Inflammatory macrophage treated with lipopolysaccharide for 4 hours (primary cell): ENCODE data around the gene ANKRD7.

Experiments used
- DNase-seq: peaks from one replicate; pipeline ENCODE4 v3.0.0-alpha.2; 2020

The ANKRD7 gene, protein sequence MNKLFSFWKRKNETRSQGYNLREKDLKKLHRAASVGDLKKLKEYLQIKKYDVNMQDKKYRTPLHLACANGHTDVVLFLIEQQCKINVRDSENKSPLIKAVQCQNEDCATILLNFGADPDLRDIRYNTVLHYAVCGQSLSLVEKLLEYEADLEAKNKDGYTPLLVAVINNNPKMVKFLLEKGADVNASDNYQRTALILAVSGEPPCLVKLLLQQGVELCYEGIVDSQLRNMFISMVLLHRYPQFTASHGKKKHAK

DNA sequence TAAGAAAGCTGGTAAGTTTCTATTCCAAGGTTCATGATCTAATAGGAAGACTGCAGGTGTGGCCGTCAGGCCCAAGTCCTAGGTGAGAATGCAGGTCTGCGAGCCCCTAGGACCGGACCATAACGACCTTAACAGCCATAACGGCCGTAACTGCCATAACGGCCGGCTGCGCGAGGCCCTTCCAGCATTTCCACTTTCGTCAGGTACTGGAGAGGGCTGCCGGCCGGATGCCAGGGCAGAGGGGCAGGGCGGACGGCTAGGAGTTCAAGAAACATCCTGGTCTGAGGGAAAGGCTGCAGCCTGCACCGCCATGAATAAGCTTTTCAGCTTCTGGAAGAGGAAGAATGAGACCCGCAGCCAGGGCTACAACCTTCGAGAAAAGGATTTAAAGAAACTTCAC is at the start of gene ANKRD7:
Gene ANKRD7, plus strand, starts transcription at position 184 of the 400 bp plus-strand sequence. Its CDS starts 127 bp downstream, at position 311.
- DNase-seq, result no peak

DNA sequence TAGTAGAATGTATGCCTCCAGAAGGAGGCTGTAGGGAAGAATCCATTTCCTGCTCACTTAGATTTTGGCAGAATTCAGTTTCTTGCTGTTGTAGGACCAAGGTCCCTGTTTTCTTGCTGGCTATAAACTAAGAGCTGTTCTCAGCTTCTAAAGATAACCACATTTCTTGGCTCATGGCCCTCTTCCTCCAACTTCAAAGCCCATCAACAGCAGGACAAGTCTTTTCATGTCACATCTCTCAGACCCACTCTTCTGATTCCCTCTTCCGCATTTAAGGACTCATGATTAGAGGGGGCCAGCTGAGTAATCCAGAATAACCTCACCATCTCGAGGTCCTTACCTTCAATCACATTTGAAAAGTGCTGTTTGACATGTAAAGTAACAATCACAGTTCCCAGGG is 48.8 kb upstream of the ANKRD7 start:
- no peak for DNase-seq

DNA sequence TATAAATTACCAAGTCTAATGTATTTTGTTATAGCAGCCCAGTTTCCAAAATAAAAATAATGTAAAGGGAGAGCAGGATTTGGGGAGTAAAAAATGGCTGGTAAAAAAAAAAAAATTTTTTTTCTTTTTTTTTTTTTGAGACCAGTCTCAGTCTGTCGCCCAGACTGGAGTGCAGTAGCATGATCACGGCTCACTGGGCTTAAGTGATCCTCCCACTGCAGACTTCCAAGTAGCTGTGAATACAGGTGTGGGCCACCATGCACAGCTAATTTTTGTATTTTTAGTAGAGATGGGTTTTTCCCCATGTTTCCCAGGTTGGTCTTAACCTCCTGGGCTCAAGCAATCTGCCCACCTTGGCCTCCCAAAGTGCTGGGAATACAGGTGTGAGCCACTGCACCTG is 45.3 kb upstream of the ANKRD7 start:
- no peak for DNase-seq

DNA sequence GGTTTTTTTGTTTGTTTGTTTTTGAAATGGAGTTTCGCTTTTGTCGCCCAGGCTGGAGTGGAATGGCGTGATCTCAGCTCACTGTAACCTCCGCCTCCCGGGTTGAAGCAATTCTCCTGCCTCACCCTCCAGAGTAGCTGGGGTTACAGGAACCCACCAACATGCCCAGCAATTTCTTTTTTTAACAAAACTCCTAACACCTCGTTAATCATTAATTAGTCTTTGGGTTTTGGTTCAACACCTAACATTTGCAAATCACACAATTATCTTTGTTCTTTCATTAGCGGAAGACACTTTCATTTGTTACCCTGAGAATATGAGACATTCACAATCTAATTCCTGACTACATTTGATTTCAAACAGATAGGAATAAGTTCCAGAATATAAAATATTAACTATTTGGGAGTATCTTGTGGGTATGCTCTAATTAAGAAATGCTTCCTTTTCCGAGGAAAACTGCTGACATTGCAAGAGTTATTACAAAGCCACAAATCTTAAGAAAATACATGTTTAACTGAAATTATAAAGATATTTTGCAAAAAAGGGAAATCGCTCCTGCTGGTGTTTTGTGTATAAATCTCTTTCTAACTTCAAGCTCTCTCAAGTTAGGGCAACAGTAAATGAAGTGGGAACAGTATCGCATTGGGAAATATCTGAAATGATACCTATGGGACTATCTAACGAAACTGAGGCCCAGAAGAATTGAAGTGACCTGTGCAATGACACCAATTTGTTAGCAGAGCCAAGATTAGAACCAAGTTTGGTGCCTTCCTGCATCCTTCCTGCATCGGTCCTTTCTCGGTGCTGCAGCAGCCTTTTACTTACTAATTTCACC is 41.7 kb upstream of the ANKRD7 start:
- DNase-seq, result no peak

DNA sequence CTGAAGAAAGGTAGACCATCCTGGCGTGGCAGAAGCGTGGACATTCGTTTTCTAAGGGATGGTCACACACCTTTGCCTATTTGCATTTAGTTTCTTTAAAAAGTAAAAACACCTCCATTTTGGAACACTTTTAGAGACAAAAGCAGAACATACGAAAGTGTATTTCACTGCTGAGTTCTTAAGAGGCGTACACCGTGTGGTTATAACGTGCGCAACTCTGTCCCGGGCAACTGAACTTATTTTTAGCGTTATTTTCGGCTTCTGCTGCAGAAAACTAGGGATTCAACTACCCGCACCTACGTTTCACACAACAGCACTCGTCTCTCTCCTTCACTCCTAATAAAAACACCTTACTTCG is 41.1 kb upstream of the ANKRD7 start:
- DNase-seq, result peak; percentile 17

DNA sequence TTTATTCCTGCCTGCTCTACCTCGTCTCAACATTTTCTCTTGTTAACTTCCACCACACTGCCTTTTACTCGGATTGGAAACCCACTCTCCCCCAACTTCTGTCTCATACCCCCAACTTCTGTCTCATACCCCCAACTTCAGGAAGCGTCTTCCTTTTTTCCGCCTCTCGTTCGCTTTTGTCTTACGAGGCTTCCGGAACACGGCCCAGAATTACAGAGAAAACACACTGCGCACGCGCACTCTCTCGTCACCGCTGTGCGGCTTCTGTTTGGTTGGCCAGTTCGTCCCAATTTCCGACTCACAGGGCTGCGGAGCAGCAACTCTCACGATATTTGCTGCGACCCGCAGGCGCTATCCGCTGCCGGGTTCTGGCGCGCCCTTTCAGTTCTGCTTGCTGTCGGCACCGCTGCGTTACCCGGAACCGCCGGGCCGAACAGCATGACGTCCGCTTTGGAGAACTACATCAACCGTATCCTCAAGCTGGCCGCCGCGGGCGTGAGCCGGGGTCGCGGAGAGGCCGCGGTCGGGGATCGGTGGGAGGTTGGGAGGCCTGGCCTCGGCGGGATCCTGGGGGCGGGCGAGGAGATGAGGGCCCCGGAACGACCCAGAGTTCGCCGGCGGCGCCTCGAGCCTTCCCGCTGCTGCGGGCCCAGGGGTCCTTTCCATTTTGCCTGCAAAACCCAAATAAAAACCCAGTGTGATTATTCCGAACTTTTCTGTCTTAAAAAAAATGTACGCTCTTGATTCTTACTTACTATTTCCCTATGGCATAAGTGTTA is 40.5 kb upstream of the ANKRD7 start, which contains the start of gene LSM8:
Gene LSM8, plus strand, starts transcription at position 379 of the 779 bp plus-strand sequence. Its CDS starts 60 bp downstream, at position 439.
- peak; percentile 99 for DNase-seq

DNA sequence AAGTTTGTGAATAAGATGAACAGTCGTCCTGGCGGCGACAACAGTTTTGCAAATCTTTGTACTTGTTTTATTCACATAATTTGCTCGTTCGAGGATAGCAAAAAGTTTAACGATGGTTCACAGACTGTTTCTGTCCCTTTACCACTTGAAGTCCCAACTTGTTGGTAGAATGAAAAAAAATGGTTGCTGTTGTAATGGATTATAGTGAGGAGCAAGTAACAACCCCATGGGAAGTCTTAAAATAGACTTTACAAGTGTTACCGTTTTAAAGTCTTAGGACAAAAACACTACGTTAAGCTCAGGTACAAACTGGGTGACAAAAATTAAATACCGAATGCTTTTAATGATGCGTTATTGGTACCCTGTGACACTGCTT is 40.0 kb upstream of the ANKRD7 start:
- no peak for DNase-seq

DNA sequence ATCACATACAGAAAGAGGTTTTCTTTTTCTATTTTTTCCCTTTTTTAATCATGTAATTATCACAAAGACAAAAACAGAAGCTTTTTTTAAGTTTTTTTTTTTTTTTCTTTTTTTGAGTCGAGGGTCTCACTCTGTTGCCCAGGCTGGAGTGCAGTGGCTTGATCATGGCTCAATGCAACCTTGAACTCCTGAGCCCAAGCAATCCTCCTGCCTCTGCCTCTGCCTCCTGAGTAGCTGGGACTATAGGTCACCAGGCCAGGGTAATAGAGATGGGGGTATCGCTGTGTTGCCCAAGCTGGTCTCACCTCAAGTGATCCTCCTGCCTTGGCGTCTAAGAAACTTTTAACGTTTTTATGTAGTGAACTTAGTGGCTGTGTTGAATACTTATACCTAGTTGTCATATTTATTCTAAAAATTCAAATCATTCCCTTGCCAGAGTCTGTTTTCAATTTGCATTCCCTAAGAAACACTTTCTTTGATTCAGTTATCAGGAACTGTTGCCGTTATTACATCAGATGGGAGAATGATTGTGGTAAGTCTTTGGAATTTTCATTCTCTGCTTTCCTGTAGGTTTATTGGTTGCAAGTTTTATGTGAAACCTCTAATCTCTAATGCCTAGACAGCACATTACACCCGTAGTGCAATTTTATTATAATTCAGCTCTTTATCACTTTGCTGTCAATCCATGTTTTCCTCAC is 39.2 kb upstream of the ANKRD7 start:
- no peak for DNase-seq

DNA sequence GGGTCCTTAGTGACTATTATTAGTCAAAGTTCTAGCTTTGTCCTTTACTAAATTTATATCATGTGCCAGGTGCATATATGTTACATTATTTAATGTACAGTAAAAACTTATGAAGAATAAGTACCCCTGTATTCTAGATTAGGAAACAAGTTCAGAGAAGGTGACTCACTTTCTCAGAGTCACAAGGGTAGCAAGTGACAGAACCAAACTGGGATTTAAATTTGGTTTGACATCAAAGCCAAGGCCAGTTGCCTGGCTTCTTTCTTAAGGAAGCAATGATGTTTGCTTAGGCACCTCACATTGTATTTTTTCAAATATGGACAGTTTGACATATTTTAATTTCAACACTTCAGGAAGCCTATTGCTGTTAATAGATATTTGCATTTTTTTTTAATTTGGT is 38.0 kb upstream of the ANKRD7 start:
- DNase-seq, result peak; percentile 64

DNA sequence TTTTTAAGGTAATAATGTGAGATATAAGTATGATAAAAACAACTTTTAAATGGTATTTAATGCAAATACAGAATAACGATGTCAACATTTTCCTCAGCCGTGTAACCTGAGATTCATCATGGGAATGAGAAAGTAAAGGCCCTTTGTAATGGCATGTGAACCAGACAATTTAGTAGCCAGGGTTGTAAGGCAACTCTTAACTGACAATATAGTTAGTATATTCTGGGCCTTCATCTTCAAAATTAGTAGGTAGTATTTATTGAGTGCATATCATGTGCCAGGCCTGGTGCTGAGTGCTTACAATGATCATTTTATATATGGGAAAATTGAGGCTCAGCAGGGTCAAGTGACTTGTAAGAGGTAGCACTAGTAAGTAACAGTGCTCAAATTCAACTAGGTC is 29.9 kb upstream of the ANKRD7 start:
- no peak for DNase-seq

DNA sequence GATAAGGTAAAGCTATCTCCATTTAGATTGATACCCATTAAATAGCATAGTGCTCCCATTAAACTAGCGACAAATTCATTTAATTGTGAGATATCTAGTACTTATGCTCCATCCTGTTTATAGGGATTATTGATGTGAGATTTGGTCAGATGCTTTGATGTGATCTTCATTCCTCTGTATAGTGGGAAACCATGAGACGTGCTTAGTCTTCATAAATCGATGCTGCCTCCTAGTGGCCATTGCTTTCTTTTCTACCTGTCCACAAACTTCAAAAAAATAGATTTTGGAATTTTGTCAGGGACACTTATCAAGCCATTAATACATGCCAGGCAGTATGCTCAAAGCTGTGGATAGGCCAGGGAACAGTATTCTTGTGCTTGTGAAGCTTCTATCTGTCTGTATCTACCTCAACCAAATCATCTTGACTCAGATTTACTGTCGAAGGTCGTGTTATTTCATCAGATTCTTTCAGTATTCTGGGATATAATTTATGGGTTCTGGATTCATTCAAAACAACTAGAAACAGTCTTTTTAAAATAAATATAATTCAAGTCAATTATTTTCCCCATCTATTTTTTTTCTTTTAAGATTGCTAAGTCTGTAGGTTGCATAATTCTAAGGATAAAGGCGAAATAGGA is 28.5 kb upstream of the ANKRD7 start:
- DNase-seq, result peak; percentile 60

DNA sequence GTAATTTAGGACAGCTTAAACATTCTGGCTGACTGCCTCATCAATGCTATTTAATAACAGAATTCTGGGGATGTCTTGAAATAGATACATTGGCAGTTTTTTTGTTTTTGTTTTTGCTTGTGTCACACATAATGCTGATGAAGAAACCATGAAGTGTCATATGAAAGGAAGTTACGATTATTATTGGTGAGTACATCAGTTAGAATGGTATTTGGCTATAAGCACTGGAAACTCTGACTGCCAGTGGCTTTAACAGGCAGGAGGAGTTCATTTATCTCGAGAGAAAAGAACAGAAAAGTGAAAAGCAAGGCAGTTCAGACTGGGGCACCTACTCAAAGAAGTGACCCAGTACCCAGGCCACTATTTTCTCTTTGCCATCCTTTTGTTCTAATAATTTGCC is 22.4 kb upstream of the ANKRD7 start:
- DNase-seq, result no peak

DNA sequence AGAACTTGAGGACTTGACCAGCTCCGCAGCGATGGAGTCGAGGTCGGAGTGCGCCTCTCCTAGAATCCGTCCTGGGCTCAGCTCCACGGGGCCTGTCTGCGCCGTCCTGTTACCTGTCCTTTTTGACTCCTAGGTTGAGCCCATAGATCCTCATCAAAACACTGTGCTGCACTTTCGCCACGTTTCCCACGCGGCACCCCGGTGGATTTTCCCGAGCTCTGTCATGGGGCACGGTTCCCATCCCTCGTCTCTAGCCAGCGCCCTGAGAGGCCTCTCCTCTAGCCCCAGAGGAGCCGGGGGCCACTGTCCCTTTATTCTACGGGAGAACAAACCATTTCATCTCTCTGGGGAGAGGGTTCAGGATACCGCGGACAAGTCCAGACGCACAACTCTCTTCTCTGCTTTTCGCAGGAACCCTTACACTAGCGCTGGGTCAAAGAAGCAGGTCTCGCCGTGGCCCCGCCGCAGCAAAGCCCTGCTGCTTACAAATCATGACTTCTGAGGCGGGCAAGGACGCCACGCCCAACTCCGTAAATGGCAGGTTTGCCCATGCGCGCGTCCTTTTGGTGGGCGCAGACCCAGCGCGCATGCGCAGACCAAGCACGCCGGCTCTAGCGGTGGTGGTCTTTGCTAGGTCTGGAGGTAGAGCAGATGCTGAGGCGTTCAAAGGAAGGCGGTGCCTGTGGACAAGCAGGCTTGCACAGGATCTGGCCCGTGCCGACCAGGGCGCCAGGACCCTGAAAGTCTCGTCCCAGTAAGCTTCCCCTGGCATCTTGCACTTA is 10.3 kb upstream of the ANKRD7 start:
- peak; percentile 26 for DNase-seq

DNA sequence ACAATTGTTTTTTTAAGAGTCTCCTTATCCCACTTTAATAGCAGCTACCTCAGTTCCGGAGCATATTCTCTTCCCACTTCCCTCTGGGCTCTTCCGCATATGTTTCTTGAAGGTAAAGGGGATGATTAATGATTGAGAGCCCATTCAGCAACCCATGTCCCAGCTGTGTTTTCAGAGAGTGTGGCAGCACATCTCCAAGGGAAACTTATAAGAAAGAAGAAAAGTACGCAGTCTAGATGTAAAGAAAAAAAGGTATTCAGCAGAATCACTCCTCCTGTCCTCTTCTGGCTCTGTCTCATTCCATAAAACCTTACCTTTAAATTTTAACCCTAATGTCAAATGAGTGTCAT is 9.7 kb upstream of the ANKRD7 start:
- DNase-seq, result no peak

DNA sequence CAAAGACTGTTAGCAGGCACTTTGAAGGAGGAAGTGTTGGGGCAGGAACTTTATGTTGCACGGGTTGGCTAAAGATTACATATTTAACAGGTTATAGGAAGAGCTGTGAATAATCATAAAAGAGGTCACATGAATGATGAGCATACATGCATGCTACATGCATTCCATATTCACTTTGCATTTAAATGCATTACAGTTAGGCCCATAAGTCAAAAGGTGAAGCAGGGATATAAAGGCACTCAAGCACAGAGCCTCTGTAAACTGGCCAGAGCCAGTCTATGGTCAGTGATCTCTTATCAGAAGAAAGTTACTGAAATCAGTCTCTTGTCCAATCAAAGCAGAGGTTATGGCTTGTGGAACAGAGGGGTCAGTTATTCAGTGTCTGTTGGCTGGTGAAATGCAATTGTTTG is 7.3 kb upstream of the ANKRD7 start:
- DNase-seq, result no peak

DNA sequence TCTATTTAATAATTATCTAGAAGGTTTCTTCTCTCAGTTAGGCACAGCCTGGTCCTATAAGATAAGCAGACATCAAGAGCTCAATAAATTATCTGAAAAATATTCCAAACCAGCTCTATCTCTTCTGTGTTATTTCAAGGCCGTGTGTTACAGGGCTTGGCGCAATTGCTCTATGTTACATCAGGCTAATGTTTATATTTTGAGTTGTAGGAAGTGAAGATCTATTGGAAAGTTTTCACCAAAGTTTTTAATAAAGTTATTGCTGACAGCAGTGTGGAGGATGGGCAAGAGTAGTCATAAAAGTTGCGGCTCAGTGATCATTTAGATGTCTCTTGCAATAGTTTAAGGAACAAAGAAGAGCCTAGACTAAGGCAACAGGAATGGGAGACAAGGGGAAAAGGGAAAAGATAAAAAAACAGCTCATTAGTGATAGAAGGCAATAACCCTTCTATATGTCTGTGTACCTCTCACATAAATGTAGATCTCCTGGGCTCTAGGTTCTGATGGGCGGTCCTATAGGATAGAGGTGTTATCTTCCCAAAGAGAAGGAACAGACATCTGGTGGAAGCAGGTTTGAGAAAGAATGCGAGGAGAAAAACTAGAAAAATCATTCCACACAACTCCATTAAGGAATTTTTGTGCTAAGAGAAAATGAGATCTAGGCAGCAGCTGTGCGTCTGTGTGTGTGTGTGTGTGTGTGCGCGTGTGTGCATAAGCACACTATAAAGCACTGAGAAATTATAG is 5.9 kb upstream of the ANKRD7 start:
- no peak for DNase-seq

DNA sequence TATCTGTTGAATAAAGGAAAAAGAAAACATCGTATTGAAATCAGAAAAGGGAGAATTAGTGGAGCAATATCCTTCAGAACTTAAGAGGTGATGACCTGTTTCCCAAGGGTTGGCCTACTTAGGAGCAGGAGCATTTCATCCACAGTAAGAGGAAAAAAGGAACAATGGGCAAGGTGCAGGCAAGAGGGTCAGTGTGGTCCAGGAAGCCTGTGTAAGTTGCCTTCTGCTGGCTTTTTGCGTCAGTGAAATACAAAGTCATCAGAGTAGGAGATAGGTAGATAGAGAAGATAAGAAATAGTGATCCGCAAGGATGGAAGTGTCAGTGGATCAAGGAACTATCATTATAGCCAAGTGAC is 5.4 kb upstream of the ANKRD7 start:
- DNase-seq, result no peak

DNA sequence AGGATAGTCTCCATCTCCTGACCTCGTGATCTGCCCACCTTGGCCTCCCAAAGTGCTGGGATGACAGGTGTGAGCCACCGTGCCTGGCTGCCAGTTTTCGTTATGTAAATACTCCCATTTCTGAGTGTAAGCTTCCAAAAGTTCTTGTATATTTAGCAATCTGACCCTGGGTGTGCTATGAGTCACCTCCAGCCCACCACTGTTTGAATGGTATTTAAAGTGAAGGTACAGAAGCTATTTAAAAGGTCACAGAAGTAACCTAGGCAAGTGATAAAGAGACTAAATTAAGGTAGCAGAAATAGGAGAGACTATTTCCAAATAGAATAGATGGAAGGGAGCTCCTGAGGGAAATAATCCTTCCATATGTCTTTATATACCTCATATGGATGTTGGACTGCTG is 3.9 kb upstream of the ANKRD7 start:
- no peak for DNase-seq

DNA sequence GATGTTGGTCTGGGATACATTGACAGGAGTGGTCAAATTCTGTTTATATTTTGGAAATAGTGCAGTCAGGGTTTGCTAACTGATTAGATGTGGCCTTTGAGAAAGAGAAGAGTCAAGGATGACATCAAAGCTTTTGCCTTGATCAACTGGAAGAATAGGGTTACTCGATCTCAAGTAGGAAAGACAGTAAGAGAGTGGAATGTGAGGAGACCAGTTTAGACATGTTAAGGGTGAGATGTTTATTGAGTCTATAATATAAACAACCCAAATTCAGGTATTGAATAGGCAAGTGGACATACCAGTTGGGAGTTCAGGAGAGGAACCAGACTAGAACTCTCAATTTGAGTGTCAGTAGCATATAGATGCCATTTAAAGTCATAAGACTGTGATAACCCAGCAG is 1.9 kb upstream of the ANKRD7 start:
- no peak for DNase-seq

DNA sequence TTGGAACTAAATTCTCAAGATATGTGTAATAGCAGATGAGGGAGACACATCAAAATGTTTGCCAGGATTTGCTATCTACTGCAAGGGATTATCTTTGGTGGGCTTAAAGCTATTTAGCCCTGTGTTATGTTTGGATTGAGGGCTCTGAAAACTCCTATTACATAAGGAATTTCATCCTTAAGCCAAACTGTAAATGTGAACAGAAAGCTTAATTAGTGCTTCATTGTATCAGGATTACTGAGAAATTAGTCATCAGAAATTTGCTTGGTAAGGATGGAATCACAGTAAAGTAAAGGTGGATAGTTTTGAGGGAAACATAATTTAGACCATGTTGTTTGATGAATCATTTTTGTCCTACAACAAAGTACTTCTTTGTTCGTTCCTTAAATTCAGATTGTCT is 8.3 kb downstream of the ANKRD7 start:
- no peak for DNase-seq

DNA sequence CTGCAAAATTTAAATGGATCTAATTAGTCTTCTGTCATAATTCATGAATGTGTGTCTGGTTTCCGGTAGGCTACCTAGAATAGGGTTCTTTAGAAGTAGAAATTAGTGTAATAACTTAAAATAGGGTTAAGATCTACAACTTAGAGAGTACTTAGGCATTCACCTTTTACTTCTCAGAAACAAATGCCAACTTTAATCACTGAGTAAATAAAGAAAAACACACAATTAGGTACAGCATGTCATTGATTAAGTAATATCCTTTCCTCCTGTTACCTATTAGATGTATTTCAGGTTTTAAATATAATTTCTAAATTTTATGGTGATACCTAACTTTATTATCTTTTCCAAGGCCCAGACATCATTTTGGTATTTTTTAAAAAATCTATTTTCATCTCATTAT is 9.3 kb downstream of the ANKRD7 start:
- no peak for DNase-seq
